GM10266 (cell line): Measurements from ENCODE around the gene TMX2.
"Not testable (repeated sequence)": the region's sequence is repeated elsewhere in the genome, so short reads cannot be mapped to it uniquely, and the experiment has no call there.

Source experiments
- DNase-seq: peaks from one replicate; pipeline ENCODE4 v3.0.0; 2012; ENCODE audit errors: extremely low spot score
- TF ChIP-seq, protein P1 (sequence below): IDR thresholded peaks from 2 replicates; pipeline ENCODE4 v1.5.1; 2012; ENCODE audit warnings: mild to moderate bottlenecking, low read depth; ENCODE audit not compliant: control insufficient read depth, insufficient read depth; ENCODE audit errors: missing control alignments

TMX2 gene

DNA sequence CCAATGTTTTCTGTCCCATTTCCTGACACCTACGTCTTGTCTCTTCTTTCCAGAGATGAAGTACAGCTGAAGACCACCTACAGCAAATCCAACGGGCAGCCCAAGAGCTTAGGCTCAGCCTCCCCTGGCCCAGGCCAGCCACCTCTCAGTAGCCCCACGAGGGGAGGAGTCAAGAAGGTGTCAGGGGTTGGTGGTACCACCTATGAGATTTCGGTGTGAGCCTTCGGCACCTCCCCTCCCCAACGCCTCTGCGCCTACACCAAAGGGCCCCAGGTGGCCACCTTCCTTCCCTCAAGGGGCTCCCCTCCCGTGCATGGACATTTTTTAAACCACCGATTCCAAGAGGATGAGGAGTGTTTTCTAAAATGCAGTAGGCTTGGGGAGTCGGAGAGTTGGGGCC is 12.6 kb upstream of the TMX2 start:
- DNase-seq = no peak
- TF ChIP-seq, protein P1, sequence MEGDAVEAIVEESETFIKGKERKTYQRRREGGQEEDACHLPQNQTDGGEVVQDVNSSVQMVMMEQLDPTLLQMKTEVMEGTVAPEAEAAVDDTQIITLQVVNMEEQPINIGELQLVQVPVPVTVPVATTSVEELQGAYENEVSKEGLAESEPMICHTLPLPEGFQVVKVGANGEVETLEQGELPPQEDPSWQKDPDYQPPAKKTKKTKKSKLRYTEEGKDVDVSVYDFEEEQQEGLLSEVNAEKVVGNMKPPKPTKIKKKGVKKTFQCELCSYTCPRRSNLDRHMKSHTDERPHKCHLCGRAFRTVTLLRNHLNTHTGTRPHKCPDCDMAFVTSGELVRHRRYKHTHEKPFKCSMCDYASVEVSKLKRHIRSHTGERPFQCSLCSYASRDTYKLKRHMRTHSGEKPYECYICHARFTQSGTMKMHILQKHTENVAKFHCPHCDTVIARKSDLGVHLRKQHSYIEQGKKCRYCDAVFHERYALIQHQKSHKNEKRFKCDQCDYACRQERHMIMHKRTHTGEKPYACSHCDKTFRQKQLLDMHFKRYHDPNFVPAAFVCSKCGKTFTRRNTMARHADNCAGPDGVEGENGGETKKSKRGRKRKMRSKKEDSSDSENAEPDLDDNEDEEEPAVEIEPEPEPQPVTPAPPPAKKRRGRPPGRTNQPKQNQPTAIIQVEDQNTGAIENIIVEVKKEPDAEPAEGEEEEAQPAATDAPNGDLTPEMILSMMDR = no peak

DNA sequence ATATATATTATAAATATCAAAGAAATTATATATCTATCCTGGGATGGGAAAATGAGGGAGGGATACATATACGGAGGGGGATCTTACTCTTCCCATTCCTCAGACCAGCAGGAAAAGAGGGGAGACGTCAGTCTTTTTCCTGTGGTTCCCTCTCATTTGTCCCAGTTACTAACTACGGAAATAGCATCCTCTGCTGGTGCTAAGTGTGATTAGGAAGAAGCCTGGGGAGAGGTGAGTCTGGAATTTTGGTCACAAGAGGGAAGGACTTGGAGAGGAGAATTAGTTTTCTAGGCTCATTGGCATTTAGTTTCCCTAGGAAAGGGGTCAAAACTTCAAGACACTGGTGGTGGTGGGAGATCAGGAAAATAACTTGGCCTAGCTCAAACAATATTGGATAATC is 12.0 kb upstream of the TMX2 start:
- DNase-seq = no peak
- TF ChIP-seq, protein P1 = no peak

DNA sequence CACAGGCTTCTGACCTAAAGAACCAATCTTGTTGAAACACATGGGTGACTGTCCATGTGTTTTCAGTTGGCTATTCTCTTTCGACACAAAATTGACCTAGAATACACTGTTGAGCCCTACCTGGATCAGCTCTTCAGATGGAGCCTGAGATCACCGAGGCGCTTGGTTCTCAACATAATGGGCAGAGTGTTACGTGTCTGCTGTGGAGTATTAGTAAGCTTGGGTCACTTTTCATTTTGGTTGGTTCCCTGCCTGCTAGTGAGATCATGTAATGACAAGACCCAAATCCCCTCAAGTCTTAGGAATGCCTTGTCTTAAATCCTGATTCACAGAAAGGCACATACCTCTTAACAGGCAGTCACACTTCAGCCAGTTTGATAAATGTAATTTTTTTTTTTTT is 9.1 kb upstream of the TMX2 start:
- no peak for DNase-seq
- TF ChIP-seq, protein P1 = no peak

DNA sequence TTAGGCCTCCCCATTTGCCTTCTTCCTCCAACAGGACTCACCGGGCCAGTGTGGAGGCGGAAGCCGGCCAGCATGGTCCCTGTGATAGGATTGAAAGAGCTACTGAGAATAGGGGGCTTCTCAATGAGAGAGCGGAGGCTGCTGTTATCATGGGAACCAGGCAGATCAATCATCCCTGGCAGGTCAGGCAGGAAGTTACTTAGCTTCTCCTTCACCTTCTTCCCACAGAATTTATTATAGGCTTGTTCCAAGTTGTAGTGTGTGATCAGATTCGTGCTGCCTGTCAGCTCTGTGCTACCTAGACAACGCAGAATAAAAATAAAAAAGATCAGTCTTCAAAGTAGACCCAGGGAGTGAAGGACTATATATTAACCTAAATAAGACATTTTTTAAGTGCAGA is 7.5 kb upstream of the TMX2 start:
- no peak for DNase-seq
- TF ChIP-seq, protein P1 = no peak

DNA sequence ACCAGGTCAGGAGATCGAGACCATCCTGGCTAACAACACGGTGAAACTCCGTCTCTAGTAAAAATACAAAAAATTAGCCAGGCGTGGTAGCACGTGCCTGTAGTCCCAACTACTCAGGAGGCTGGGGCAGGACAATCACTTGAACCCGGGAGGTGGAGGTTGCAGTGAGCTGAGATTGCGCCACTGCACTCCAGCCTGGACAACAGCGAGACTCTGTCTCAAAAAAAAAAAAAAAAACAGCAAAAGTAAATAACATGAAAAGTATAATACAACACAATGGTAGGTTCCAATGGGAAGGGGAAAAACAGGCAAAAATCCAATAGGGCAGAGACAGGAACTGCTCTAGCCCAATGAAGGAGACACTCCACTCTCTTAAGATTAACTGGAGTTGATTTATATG is 7.0 kb upstream of the TMX2 start:
- not testable (repeated sequence) for DNase-seq

DNA sequence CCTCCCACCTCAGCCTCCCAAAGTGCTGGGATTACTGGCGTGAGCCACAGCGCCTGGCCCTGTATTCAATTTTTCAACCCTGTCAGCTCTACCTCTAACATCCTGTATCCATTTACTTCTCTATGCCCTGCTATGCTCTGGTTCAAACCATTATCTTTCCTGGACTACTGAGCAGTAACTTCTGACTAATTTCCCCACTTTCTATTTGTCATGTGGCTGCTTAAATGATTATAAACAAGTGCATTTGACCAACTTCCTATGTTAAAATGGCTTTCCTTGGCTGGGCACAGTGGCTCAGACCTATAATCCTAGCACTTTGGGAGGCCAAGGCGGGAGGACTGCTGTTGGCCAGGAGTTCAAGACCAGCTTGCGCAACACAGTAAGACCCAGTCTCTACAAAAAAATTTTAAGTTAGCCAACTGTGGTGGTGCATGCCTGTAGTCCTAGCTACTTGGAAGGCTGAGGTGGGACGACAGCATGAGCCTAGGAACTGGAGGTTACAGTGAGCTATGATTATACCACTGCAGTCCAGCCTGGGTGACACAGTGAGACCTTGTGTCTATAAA is 2.5 kb upstream of the TMX2 start:
- TF ChIP-seq, protein P1 = no peak
- DNase-seq = no peak

DNA sequence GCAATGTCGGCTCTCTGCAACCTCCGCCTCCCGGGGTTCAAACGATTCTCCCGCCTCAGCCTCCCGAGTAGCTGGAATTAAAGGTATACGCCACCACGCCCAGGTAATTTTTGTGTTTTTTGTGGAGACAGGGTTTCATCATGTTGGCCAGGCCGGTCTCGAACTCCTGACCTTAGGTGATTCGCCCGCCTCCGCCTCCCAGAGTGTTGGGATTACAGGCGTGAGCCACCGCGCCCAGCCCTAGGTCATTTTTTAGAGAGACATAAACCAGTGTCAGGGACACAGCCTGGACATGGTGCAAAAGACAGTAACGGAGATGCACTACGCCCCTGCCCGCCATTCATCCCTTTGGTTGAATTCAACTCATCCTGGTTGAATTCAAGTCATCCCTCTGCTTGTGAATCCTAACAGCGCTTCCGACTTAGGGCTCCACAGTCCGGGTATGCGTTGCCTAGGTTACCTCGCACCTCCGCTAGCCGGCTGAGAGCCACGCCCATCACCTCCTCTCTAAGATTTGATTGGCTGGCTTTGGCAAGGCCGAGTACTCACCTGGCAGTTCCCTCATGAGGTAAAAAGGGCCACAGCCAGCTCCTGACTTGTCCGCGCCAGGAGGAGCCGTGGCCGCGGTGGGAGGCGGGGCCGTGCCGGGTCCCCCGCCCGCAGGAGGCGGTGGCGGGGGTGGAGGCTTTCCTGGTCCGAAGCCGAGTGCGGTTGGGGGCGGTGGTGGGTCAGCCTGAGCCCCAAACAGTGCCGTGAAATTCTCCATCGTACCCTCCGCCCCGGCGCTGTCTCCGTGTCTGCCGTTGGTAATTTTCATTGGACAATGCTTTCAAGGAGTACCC is 758 bp upstream of the TMX2 start, which contains the start of gene MED19:
Gene MED19 (minus strand): TSS at position 802 of the 842 bp plus-strand sequence. CDS start 36 bp downstream, at position 766.
- TF ChIP-seq, protein P1 = no peak
- DNase-seq = peak; percentile 77
